Esophagus squamous epithelium (tissue), 5 donors: ENCODE measurements around the gene ARL6. TPM values are rescaled to one million over a fixed set of nuclear protein-coding genes. Genes with fewer than 3 reads are reported as not detected.

ENCODE experiments used
- DNase-seq: peaks from one replicate; lab custom pipeline; 2025; lab: John Stamatoyannopoulos, UW
- H3K27ac ChIP-seq, 4 donors: fragments of 200-600 bp; sonication (generic); one replicate each; pipeline ENCODE4 v1.5.1; 2016 to 2019; ENCODE audit warnings: mild to moderate bottlenecking in 1 of 4
- H3K27me3 ChIP-seq, 4 donors: fragments of 200-600 bp; sonication (generic); 1 replicate in 3 of 4; 2 replicates in 1 of 4; pipeline versions ENCODE4 v1.5.1 to v1.6.0; 2017 to 2021; ENCODE audit warnings: antibody characterized with exemption in 1 of 4
- H3K36me3 ChIP-seq, 3 donors: fragments of 200-600 bp; sonication (generic); one replicate each; pipeline ENCODE4 v1.5.1; 2016 to 2019
- H3K4me1 ChIP-seq, 3 donors: fragments of 200-600 bp; sonication (generic); one replicate each; pipeline ENCODE4 v1.5.1; 2017 to 2019
- H3K4me3 ChIP-seq, 4 donors: fragments of 200-600 bp; sonication (generic); 1 replicate in 3 of 4; 2 replicates in 1 of 4; pipeline ENCODE4 v1.5.1; 2016 to 2019; ENCODE audit warnings: mild to moderate bottlenecking in 2 of 4, moderate library complexity in 1 of 4
- H3K9me3 ChIP-seq, 3 donors: fragments of 200-600 bp; sonication (generic); one replicate each; pipeline ENCODE4 v1.5.1; 2016 to 2019
- POLR2A ChIP-seq, 4 donors: fragments of 450-650 bp; IDR thresholded peaks; one replicate each; pipeline ENCODE4 v1.6.1; 2017; ENCODE audit warnings: antibody characterized with exemption in 4 of 4, mild to moderate bottlenecking in 4 of 4, moderate library complexity in 3 of 4
- WGBS, 2 donors: methylation state at CpG; one replicate each; pipeline ENCODE4 v1.1.5; 2018; 5-methylcytosine and 5-hydroxymethylcytosine counted together
- intact Hi-C: fragments of 100-400 bp; cut with DNase I; formaldehyde crosslinking; loops from one replicate; pipeline ENCODE4 v1.15.0; 2022
- total RNA-seq, 4 donors: library from RNA; depleted of rRNA; stranded (reverse); fragments of >200 nt; gene quantifications; one replicate each; pipeline ENCODE4 v1.1.0, GENCODE V29; 2016
- TF ChIP-seq, protein P1 (sequence below), 6 experiments: fragments of 450-650 bp in 4 of 6; fragments of 200-600 bp in 2 of 6; sonication (generic) in 2 of 6; IDR thresholded peaks; one replicate each; pipeline ENCODE4 v1.5.1; 2016 to 2019; ENCODE audit warnings: antibody characterized with exemption in 6 of 6, mild to moderate bottlenecking in 4 of 6, moderate library complexity in 4 of 6
- donor health status: DM: yes; HTN: yes; CAD: no.

The ARL6 gene
- total RNA-seq, 4 donors from 2014 or later: 3.6 to 5.9 (median 4.1) TPM

DNA sequence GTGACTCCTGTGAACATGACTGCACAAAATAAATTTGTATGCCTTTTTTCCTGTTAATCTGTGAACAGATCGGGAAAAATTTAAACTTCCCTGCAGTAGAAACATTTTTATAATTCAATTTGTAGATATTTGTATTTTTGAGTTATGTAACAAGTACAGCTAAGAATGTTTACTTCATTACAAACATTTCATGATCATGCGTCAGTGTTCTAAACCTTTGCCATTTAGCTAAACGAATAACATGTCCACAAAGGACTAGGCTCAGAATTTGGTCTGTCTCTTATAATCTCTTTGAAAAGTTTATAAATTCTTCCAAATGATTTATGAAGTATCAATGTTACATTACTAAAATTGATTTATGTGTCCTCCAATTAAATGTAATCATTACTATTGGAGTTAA lies 39.9 kb downstream of the ARL6 start:
- peak overlapping the region in 1 of 4 donors; percentile 36 for H3K27ac ChIP-seq
- 70 to 88% methylated on average over 3 of the region's 3 CpGs for WGBS, 2 donors
- TF ChIP-seq, protein P1, sequence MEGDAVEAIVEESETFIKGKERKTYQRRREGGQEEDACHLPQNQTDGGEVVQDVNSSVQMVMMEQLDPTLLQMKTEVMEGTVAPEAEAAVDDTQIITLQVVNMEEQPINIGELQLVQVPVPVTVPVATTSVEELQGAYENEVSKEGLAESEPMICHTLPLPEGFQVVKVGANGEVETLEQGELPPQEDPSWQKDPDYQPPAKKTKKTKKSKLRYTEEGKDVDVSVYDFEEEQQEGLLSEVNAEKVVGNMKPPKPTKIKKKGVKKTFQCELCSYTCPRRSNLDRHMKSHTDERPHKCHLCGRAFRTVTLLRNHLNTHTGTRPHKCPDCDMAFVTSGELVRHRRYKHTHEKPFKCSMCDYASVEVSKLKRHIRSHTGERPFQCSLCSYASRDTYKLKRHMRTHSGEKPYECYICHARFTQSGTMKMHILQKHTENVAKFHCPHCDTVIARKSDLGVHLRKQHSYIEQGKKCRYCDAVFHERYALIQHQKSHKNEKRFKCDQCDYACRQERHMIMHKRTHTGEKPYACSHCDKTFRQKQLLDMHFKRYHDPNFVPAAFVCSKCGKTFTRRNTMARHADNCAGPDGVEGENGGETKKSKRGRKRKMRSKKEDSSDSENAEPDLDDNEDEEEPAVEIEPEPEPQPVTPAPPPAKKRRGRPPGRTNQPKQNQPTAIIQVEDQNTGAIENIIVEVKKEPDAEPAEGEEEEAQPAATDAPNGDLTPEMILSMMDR (IDR thresholded peaks at IDR 0.05): no peak
- TF ChIP-seq POLR2A (IDR thresholded peaks at IDR 0.05): no peak

DNA sequence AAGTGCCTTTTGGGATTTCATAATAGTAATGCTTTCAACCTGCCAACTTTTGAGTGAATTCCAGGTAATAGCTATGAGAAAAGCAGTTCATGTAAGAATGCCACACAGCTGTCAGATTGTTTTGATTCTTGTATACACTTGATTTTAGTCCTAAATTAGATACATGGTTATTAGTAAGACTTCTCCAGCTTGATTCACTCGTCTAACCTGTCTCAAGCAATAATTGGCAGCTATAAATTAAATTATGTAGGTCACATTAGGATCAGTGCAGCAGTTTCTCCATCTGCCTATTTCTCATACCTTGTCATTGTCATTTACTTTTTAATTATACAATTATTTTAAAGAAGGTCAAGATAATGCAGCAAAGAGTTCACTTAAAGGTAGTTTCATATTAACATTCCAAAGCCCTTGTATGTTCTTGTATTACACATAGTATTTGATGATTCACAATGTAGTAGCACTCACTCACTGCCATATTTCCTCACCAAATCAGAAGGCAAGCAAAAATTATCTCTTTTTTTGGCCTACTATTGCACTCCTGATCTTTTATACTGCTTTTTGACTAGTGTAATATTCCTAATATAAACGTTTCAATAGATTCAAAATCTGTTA lies 46.3 kb downstream of the ARL6 start:
- no peaks in the 10 kb centered on the region for H3K9me3 ChIP-seq
- TF ChIP-seq, protein P1 (IDR thresholded peaks at IDR 0.05): no peak
- no peak for TF ChIP-seq POLR2A (IDR thresholded peaks at IDR 0.05)
- H3K4me3 ChIP-seq: no peak overlapping the region
- H3K36me3 ChIP-seq: no peaks in the 10 kb centered on the region
- H3K27ac ChIP-seq: peak overlapping the region in 1 of 4 donors; percentile 57
- H3K27me3 ChIP-seq: no peaks in the 10 kb centered on the region
- 39 to 55% methylated on average over 2 of the region's 2 CpGs for WGBS, 2 donors
- intact Hi-C loops: no loop called here
- H3K4me1 ChIP-seq: peaks cover 0 to 8% (median 0%) of the 10 kb centered on the region in 3 donors
- no peak for DNase-seq

More for the DNA sequence above, 39.9 kb downstream of the ARL6 start:
- intact Hi-C loops: no loop called here
- DNase-seq: no peak
- Histone ChIP-seq H3K4me1 (peaks cover 0 to 4% (median 4%) of the 10 kb centered on the region in 3 donors), H3K4me3 (no peak overlapping the region), H3K36me3 (no peaks in the 10 kb centered on the region), H3K27me3 (no peaks in the 10 kb centered on the region), H3K9me3 (no peaks in the 10 kb centered on the region)

DNA sequence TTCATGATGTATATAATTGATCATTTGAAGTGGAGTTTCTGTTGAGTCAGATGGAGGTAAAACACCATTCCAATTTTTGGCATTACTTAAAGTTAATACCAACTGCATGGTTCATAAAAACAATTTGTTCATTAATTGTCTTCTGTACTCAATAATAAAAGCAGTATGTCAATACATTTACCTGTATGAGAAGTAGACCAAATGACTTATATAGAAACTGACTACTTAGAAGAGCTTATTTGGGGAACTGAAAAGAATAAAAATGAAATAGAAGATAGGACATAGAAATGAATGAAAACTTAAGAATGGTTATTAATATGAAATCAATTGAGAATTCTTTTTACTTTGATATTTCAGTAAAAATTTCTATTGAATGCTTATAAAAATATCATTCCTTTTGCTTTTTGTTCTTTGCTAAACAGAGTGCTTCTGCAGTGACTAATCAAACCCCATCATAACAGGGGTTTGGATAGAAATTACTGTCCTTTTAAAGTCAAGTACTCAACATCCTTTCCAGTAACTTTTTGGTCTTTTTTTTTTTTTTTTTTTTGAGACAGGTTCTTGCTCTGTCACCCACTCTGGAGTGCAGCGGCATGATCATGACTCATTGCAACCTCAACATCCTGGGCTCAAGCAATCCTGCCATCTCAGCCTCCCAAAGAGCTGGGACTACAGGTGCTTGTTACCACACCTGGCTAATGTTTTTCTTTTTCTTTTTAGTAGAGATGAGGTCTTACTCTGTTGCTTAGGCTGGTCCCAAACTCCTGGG lies 50.8 kb downstream of the ARL6 start:
- no peaks in the 10 kb centered on the region for H3K9me3 ChIP-seq
- TF ChIP-seq POLR2A (IDR thresholded peaks at IDR 0.05): no peak
- TF ChIP-seq, protein P1 (IDR thresholded peaks at IDR 0.05): no peak
- no peak for DNase-seq
- no peak overlapping the region for H3K4me3 ChIP-seq
- H3K27me3 ChIP-seq: no peaks in the 10 kb centered on the region
- intact Hi-C loops: no loop called here
- 0 to 20% methylated on average over 1 of the region's 1 CpG for WGBS, 2 donors
- H3K4me1 ChIP-seq: peaks cover 0 to 8% (median 0%) of the 10 kb centered on the region in 3 donors
- no peak overlapping the region for H3K27ac ChIP-seq
- no peaks in the 10 kb centered on the region for H3K36me3 ChIP-seq

DNA sequence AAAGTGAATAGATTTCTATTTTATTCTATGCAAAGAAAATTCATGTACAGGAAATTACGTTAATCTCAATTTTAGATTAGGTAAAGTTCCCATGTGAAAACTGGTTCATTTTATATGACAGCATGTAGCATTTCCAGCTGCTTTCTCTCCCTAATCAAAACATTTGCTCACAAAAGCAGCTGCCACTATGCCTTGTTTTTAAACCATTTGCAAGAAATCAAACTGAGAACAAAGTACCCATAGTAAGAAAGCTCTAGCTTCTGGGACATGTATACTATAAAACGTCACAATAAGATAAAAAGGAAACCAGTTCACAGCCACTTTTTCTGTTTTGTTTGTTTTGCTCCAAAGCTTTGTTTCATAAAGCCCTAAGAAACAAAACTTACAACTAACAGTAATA lies 52.3 kb downstream of the ARL6 start:
- Histone ChIP-seq H3K36me3 (no peaks in the 10 kb centered on the region), H3K27me3 (no peaks in the 10 kb centered on the region), H3K27ac (no peak overlapping the region), H3K4me3 (no peak overlapping the region), H3K4me1 (peaks cover 0 to 6% (median 0%) of the 10 kb centered on the region in 3 donors), H3K9me3 (no peaks in the 10 kb centered on the region)
- TF ChIP-seq, protein P1 (IDR thresholded peaks at IDR 0.05): no peak
- no peak for TF ChIP-seq POLR2A (IDR thresholded peaks at IDR 0.05)
- no peak for DNase-seq
- intact Hi-C loops: no loop called here
- 68 to 80% methylated on average over 2 of the region's 2 CpGs for WGBS, 2 donors

DNA sequence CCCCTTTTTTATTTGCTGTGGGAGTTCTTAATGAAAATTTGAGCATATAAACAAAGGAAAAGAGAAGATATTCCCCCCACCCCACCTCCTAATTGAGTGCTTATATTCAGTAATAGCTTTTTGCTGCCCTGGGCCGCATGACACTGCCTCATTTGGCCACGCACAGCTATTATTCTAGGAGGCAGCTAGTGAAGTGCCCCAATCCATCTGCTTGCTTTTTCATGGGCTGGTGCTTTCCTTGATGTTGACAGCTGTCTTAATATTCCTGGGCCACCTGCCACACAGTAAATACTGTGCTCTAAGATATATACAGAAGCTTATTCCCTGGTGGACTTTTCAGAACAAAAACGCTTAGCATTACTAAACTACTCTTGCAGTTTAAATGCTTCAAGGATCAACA lies 53.4 kb downstream of the ARL6 start:
- Histone ChIP-seq H3K4me3 (no peak overlapping the region), H3K27ac (no peak overlapping the region), H3K36me3 (no peaks in the 10 kb centered on the region), H3K4me1 (peaks cover 0 to 11% (median 0%) of the 10 kb centered on the region in 3 donors), H3K9me3 (no peaks in the 10 kb centered on the region), H3K27me3 (no peaks in the 10 kb centered on the region)
- TF ChIP-seq, protein P1 (IDR thresholded peaks at IDR 0.05): no peak
- no peak for TF ChIP-seq POLR2A (IDR thresholded peaks at IDR 0.05)
- intact Hi-C loops: no loop called here
- no peak for DNase-seq
- WGBS, 2 donors: 70 to 75% methylated on average over 3 of the region's 3 CpGs
